Heart right ventricle (tissue), 16 donors: ENCODE results near the gene GPLD1. TPM values are rescaled to one million over a fixed set of nuclear protein-coding genes. Genes with fewer than 3 reads are reported as not detected.

Experiments
- ATAC-seq, 8 donors: fragments of 200-7000 bp; cut with Tn5 transposase; one replicate each; pipeline ENCODE4 v1.9.1; 2020; ENCODE audit warnings: mild to moderate bottlenecking in 8 of 8, moderate library complexity in 8 of 8, moderate number of reproducible peaks in 1 of 8
- DNase-seq, 2 donors: peaks; one replicate each; pipeline ENCODE4 v3.0.0-alpha.2; 2020
- H3K27ac ChIP-seq, 10 donors: fragments of 200-600 bp; sonication (generic) in 2 of 10; one replicate each; pipeline versions ENCODE4 v1.5.0 to v1.8.0; 2020 to 2022; ENCODE audit warnings: mild to moderate bottlenecking in 3 of 10
- H3K27me3 ChIP-seq, 7 donors: fragments of 200-600 bp; one replicate each; pipeline ENCODE4 v1.8.0; 2021 to 2022; ENCODE audit warnings: mild to moderate bottlenecking in 2 of 7
- H3K36me3 ChIP-seq, 9 donors: fragments of 200-600 bp; sonication (generic) in 1 of 9; one replicate each; pipeline versions ENCODE4 v1.5.0 to v1.8.0; 2020 to 2022; ENCODE audit warnings: mild to moderate bottlenecking in 2 of 9
- H3K4me1 ChIP-seq, 9 donors: fragments of 200-600 bp; sonication (generic) in 1 of 9; one replicate each; pipeline versions ENCODE4 v1.5.0 to v1.8.0; 2020 to 2022; ENCODE audit warnings: mild to moderate bottlenecking in 4 of 9
- H3K4me3 ChIP-seq, 10 donors: fragments of 200-600 bp; sonication (generic) in 2 of 10; one replicate each; pipeline versions ENCODE4 v1.5.0 to v1.8.0; 2020 to 2022; ENCODE audit warnings: mild to moderate bottlenecking in 7 of 10, moderate library complexity in 2 of 10
- H3K9me3 ChIP-seq, 11 donors: fragments of 200-600 bp in 10 of 11; sonication (generic) in 2 of 11; one replicate each; pipeline versions ENCODE4 v1.5.0 to v1.8.0; 2013 to 2022; ENCODE audit warnings: mild to moderate bottlenecking in 2 of 11, control low read depth in 1 of 11, moderate library complexity in 1 of 11
- CTCF ChIP-seq, 9 donors: fragments of 200-600 bp; sonication (generic) in 2 of 9; IDR thresholded peaks; one replicate each; pipeline versions ENCODE4 v1.5.0 to v1.8.0; 2021 to 2022; ENCODE audit warnings: antibody characterized with exemption in 9 of 9, mild to moderate bottlenecking in 5 of 9, moderate library complexity in 1 of 9
- WGBS, 2 donors: extraction: QIAGEN DNeasy Blood & Tissue Kit; methylation state at CpG; one replicate each; pipeline ENCODE4 v1.1.7; 2013; ENCODE audit warnings: inconsistent platforms in 1 of 2; 5-methylcytosine and 5-hydroxymethylcytosine counted together
- intact Hi-C, 10 donors: fragments of 100-400 bp; cut with DNase I; formaldehyde crosslinking; loops; one replicate each; pipeline versions ENCODE4 v1.11.1 to v1.14.2; 2022
- polyA plus RNA-seq, 2 donors: library from polyadenylated mRNA; stranded (reverse); fragments of 200-250 nt; gene quantifications; one replicate each; pipeline ENCODE4 v1.2.3, GENCODE V29; 2013
- total RNA-seq, 10 donors: library from RNA; stranded (reverse); fragmentation: NEBNext Ultra II Directional in 3 of 10; extraction: Animal tissue kit (Norgen Biotek cat#: 25700) in 3 of 10; gene quantifications; one replicate each; pipeline versions ENCODE4 v1.2.1 to v1.2.4, GENCODE V29; 2021 to 2023
- donor health status: Arrhythmogenic right ventricular cardiomyopathy.
- donor health status: ischemic (EF 13 %, LVEDD 7.1; RV severe dilation, severe dysfunction).
- donor health status: healthy with polysubstance abuse.
- donor health status: DM: no; HTN: yes; CAD: no.
- donor health status: DM: no; HTN: no; CAD: no.
- donor health status: ischemic (EF 25% LVEDD 6.9; RV normal size, moderate dysfunction).
- donor health status: ischemic (EF 25% LVEDD 5.7; RV mildly dilated, moderate dysfunction).
- donor health status: healthy.
- donor health status: DM: yes; HTN: yes; CAD: no.
- donor health status: Ischemic cardiomyopathy.
- donor health status: ischemic (EF 35%, LVEDD 5.7; RV mildly dilated, moderate dysfunction).
- donor health status: nonischemic (EF 11% LVEDD 7.7; RV severe dilation, severe dysfunction).
- donor health status: DM: yes; HTN: yes; CAD: no.
- donor health status: PGD.
- donor health status: ischemic (EF 29% LVEDD 5.4; RV normal size, mild dysfunction).
- donor health status: nonischemic (EF 23%, LVEDD 6.1; RV moderate dilation, normal function).

GPLD1 gene
- total and polyA plus RNA-seq, 12 donors, result 0.07 to 1.5 (median 0.78) TPM

- Histone ChIP-seq H3K27me3 (no peaks in the 10 kb centered on the region), H3K36me3 (peaks cover 0 to 9% (median 0%) of the 10 kb centered on the region in 9 donors), H3K4me3 (no peak overlapping the region), H3K27ac (no peak overlapping the region), H3K9me3 (no peaks in the 10 kb centered on the region), H3K4me1 (no peaks in the 10 kb centered on the region)
- ATAC-seq, result no peak
- TF ChIP-seq CTCF (IDR thresholded peaks at IDR 0.05), result no peak
- 83 to 94% methylated on average over 4 of the region's 4 CpGs for WGBS, 2 donors
- intact Hi-C loops, result no loop called here
- no peak for DNase-seq
Measured at GRCh38 chr6:24444588-24444987, 44.8 kb downstream of the GPLD1 start.

GRCh38 chr6:24441599-24441904 is 47.8 kb downstream of the GPLD1 start:
- no peak for TF ChIP-seq CTCF (IDR thresholded peaks at IDR 0.05)
- Histone ChIP-seq H3K27ac (no peak overlapping the region), H3K36me3 (peaks cover 0 to 9% (median 0%) of the 10 kb centered on the region in 9 donors), H3K4me1 (no peaks in the 10 kb centered on the region), H3K4me3 (no peak overlapping the region), H3K9me3 (no peaks in the 10 kb centered on the region), H3K27me3 (no peaks in the 10 kb centered on the region)
- intact Hi-C loops, result no loop called here
- no peak for DNase-seq
- WGBS, 2 donors, result 91 to 92% methylated on average over 3 of the region's 3 CpGs
- ATAC-seq, result no peak

- H3K27ac ChIP-seq, result no peak overlapping the region
- H3K9me3 ChIP-seq, result no peaks in the 10 kb centered on the region
- intact Hi-C loops, result no loop called here
- no peak for DNase-seq
- no peaks in the 10 kb centered on the region for H3K27me3 ChIP-seq
- no peak overlapping the region for H3K4me3 ChIP-seq
- H3K4me1 ChIP-seq, result no peaks in the 10 kb centered on the region
- no peak for TF ChIP-seq CTCF (IDR thresholded peaks at IDR 0.05)
- WGBS, 2 donors, result 82 to 87% methylated on average over 16 of the region's 16 CpGs
- ATAC-seq, result no peak
- peaks cover 0 to 12% (median 0%) of the 10 kb centered on the region in 9 donors for H3K36me3 ChIP-seq
Measured at GRCh38 chr6:24440897-24441598, 48.3 kb downstream of the GPLD1 start.

GRCh38 chr6:24439858-24440539 is 49.4 kb downstream of the GPLD1 start:
- DNase-seq (no peak), ATAC-seq (no peak)
- WGBS, 2 donors, result 89 to 91% methylated on average over 3 of the region's 3 CpGs
- intact Hi-C loops, result loop anchor here in 6 of 10 donors (10.0 kb wide), 4 partner anchors 75 to 325 kb away; no protein-coding TSS in a partner anchor
- Histone ChIP-seq H3K36me3 (peaks cover 0 to 15% (median 0%) of the 10 kb centered on the region in 9 donors), H3K9me3 (no peaks in the 10 kb centered on the region), H3K27ac (no peak overlapping the region), H3K4me3 (no peak overlapping the region), H3K4me1 (no peaks in the 10 kb centered on the region), H3K27me3 (no peaks in the 10 kb centered on the region)
- no peak for TF ChIP-seq CTCF (IDR thresholded peaks at IDR 0.05)
